AG08396 (cell line): ENCODE data around the gene BRD9.
A peak's percentile ranks its signal among the peaks of the same experiment; 100 is the strongest.
"Not testable (repeated sequence)": the region's sequence is repeated elsewhere in the genome, so short reads cannot be mapped to it uniquely, and the experiment has no call there.

ENCODE experiments used
- DNase-seq: peaks from one replicate; pipeline ENCODE4 v3.0.0; 2012; ENCODE audit warnings: low spot score, mixed read lengths

Gene BRD9

GRCh38 chr5:892394-893136, at the start of gene BRD9, which contains the start of gene TRIP13:
TSS of gene BRD9 (minus strand) at chr5:892801. CDS start at chr5:892657, 144 bp downstream.
TSS of gene TRIP13 (plus strand) at chr5:892884. CDS start at chr5:892999, 115 bp downstream.
- peak; percentile 100 for DNase-seq

GRCh38 chr5:940741-941140, 48.1 kb upstream of the BRD9 start:
- not testable (repeated sequence) for DNase-seq

GRCh38 chr5:939368-939767, 46.8 kb upstream of the BRD9 start:
- no peak for DNase-seq

GRCh38 chr5:937151-937924, 44.7 kb upstream of the BRD9 start:
- DNase-seq = no peak

DNA sequence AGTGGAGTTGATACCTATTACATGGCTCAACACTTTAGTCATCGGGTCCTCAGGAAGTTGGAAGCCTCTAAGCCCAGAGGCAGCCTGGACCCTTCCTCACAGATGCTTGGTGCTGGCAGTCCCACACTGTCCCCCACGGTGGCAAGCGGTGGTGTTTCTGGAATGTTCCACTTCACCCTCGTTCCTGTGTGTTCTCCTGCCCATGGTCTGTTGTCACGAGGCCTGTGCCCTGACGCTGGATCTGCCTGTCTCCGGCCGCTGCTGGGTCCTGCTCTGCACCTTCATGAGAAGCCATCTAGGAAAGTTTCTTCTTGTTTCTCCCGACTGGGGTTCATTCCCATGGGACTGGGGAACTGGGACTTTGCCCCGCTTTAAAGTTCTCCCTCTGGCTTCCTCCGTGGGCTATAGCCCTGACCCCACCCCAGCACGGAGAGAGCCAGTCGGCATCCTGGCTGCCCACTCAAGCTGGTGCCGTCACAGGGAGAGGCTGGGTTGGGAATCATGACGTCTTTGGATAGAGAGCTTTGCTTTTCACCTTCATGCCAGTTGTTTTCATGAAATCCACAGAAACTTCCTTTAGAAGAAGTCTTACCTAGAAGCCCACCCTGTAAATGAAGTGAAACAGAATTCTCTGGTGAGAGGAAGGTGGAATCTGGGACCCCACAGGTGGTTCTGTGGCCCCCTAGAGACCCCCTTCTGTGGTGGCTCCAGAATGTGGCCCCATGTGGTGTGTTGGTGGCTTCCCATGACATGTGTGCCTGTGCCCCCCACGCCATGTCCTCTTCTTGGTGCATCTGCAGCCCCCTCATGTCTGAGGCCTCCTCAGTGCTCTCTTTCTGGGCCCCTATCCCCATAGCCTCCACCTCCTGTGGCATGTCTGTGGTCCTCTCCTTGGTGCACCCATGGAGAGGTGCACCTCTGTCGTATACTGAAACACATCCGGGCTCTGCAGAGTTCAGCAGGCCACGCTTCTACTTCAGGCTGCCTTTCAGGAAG, 43.8 kb upstream of the BRD9 start:
- DNase-seq = no peak

DNA sequence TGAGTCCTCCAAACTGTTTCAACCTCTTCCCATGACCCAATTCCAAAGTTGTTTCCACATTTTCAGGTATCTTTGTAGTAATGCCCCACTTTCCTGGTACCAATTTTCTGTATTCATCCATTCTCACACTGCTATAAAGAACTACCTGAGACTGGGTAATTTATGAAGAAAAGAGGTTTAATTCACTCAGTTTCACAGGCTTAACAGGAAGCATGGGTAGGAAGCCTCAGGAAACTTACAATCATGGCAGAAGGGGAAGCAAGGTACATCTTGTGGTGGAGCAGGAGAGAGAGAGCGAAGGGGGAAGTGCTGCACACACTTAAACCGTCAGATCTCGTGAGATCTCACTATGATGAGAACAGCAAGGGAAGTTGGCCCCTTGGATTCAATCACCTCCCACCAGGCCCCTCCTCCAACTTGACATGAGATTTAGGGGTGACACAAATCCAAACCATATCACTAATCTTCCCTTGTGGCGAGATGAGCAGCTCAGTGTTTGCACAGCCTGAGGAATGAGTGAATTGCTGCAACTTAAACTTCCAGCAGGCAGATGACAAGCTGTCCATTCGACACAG, 43.0 kb upstream of the BRD9 start:
- DNase-seq = no peak

DNA sequence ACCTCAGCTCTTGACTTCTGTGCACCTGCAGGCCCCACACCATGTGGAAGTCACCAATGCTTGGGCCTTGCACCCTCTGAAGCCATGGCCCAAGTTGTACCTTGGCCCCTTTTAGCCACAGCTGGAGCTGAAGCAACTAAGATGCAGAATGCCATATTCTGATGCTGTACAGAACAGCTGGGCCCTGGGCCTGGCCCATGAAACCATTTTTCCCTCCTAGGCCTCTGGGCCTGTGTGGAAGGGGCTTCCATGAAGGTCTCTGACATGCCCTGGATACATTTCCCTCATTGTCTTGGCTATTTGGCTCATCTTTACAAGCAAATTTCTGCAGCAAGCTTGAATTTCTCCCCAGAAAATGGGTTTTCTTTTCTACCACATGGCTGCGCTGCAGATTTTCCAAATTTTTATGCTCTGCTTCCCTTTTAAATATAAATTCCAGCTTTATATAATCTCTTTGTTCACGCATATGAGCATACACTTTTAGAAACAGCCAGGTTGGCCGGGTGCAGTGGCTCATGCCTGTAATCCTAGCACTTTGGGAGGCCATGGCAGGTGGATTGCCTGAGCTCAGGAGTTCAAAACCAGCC, 41.9 kb upstream of the BRD9 start:
- not testable (repeated sequence) for DNase-seq

- DNase-seq = not testable (repeated sequence)
These were observed 41.4 kb upstream of the BRD9 start for GRCh38 chr5:933951-934350.

GRCh38 chr5:933251-933861, 40.8 kb upstream of the BRD9 start:
- no peak for DNase-seq

DNA sequence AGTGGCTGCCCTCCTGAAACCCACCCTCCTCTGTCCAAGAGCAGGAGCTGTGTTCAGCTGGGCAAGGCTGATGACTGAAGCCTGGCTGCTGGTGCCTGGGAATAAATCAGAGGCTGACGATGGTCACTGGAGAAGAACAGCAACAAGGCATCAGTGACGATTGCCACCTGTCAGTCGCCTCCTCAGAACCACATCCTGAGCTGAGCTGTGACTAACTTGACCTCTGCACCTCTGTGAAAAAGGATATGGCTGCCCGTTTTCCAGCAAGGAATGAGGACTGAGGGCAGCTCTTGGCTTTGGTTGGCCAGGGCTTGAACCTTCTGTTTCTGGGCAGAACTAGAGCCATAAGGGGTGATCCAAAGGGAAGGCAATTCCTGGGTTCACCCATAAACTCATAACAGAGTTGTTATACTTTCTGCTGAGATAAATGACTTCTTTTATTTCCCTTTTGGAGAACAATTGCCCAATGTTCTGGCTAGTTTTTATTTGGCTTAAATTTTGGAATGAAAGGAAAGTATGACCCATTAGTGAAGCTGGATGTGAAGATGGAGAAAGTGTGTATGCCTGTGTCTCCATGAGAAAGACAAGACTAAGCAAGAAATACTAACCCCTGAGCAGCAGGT, 40.1 kb upstream of the BRD9 start:
- DNase-seq = peak; percentile 58

DNA sequence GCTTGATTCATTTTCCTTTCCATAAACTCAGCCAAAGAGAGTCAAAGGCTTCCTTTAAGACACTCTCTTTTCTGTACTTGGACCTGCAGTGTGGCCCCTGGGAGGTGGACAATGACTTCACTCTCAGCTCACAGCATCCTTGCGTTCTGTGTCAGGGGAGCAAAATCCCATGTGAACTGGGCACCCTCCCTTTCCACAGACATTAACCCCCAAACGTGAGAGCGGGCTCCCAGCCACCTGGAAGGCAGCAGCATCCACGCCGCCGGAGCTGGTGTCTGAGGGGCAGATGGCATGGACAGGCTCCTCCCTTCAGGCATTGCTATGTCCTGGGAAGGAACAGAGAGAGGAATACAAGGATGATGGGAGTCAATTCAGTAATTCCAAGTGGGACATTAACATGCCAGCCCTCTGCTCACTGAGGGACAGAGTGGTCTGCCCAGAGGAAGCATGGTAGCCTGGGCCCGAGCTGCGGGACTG, 39.6 kb upstream of the BRD9 start:
- DNase-seq = no peak

- no peak for DNase-seq
These were observed 39.1 kb upstream of the BRD9 start for GRCh38 chr5:931570-932145.

DNA sequence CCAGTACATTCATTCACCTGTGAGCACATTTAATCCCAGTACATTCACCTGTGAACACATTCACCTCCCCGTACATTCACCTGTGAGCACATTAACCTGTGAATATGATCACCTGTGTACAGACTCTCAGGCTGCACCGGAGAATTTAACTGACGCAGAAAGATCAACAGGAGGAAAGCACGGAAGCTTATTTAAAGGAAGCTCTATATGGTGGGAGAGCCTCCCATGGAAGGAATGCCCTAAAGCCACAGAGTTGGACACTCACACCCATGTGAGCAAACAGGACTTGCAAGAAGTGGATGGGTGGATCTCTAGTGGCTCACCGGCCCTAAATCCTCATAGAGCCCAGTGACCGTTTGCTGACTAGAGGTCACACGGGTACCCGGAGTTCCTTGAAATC, 38.3 kb upstream of the BRD9 start:
- no peak for DNase-seq

GRCh38 chr5:929596-929995, 37.0 kb upstream of the BRD9 start:
- DNase-seq = no peak

DNA sequence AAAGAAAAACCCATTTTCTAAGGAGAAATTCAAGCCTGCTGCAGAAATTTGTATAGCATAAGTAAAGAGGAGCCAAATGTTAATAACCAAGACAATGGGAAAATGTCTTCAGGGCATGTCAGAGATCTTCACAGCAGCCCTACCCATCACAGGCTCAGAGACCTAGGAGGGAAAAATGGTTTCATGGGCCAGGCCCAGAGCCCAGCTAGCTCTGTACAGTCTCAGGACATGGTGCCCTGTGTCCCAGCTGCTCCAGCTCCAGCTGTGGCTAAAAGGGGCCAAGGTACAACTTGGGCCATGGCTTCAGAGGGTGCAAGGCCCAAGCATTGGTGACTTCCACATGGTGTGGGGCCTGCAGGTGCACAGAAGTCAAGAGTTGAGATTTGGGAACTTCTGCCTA, 36.6 kb upstream of the BRD9 start:
- DNase-seq = not testable (repeated sequence)

GRCh38 chr5:927172-928015, 34.8 kb upstream of the BRD9 start:
- DNase-seq = no peak

DNA sequence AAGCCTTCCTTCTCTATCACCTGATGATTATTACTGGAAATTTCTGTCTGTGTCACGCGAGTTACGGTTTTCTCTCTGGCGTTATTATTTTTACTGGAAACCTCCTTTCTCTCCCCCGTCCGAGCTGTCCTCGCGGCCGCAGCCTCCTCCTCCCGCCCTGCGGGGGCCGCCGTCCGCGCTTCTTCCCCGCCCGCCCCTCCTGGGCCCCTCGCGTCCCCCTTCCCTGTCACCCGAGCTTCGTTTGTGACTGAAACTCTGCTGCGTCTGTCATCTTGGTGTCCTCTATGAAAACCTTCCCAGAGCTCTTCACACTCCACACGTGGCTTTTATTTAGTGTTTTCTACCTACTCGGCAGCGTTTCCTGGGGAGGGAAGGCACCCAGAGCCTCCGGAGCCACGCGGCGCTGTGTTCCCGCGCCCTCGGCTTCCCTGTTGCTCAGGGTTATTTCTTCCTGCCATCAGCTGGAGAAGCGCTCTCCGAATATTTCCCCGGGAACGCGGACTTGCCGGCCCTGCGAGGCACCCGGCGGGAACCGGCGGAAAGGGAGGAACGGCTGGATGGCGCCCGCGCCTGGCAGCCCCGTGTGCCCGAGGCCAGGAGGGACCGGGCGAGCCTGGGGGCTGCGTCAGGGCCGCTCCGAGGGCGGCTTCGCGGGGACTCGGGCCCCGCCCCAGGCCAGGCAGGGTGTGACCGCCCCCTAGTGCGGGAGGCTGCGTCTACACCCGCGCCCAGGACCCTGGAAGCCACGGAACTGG, 34.0 kb upstream of the BRD9 start:
- peak; percentile 84 for DNase-seq

GRCh38 chr5:923281-923873, 30.8 kb upstream of the BRD9 start:
- peak; percentile 91 for DNase-seq
